GM10266 (cell line): ENCODE results near the gene FUBP3.

Experiments
- DNase-seq: peaks from one replicate; pipeline ENCODE4 v3.0.0; 2012; ENCODE audit errors: extremely low spot score
- TF ChIP-seq, protein P1 (sequence below): IDR thresholded peaks from 2 replicates; pipeline ENCODE4 v1.5.1; 2012; ENCODE audit warnings: mild to moderate bottlenecking, low read depth; ENCODE audit not compliant: control insufficient read depth, insufficient read depth; ENCODE audit errors: missing control alignments

FUBP3 gene

DNA sequence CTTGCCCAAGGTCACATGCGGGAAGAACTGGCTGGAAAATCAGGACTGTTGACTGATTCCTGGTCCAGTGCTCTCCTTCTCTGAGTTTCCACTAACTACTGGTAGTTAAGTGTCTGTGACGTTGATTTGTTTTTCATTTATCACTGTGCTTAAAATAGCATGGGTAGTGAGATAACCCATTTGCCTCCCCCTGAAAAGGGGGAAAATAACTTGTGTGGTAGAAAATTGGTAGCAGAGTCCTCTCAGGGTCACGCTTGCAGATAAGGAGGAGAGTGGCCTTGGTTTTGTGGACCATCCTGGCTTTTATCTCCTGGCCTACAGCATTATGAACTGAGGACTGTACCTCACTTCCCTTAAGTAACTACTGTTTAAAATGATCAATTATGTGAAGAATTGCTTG lies 10.9 kb downstream of the FUBP3 start:
- TF ChIP-seq, protein P1, sequence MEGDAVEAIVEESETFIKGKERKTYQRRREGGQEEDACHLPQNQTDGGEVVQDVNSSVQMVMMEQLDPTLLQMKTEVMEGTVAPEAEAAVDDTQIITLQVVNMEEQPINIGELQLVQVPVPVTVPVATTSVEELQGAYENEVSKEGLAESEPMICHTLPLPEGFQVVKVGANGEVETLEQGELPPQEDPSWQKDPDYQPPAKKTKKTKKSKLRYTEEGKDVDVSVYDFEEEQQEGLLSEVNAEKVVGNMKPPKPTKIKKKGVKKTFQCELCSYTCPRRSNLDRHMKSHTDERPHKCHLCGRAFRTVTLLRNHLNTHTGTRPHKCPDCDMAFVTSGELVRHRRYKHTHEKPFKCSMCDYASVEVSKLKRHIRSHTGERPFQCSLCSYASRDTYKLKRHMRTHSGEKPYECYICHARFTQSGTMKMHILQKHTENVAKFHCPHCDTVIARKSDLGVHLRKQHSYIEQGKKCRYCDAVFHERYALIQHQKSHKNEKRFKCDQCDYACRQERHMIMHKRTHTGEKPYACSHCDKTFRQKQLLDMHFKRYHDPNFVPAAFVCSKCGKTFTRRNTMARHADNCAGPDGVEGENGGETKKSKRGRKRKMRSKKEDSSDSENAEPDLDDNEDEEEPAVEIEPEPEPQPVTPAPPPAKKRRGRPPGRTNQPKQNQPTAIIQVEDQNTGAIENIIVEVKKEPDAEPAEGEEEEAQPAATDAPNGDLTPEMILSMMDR: no peak
- DNase-seq: no peak

DNA sequence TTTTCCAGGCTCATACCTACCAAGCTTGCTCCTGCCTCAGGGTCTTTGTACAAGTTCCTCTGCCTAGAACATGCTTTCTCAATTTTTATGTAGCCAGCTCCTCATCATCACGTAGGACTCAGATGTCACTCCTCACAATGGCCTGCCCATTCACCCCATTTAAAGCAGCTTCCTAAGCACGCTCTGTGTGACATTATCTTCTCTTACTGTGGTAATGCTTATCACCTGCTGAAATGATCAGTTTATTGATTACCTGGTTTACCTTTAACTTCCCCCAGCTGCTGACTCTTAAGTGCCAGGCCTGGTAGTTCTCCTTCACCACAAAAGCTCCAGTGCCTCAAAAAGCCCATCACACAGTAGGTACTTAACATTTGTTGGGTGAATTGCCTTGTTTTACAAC lies 13.6 kb downstream of the FUBP3 start:
- no peak for DNase-seq
- TF ChIP-seq, protein P1: no peak

GRCh38 chr9:130597228-130597627 lies 17.9 kb downstream of the FUBP3 start:
- no peak for DNase-seq
- TF ChIP-seq, protein P1: no peak

DNA sequence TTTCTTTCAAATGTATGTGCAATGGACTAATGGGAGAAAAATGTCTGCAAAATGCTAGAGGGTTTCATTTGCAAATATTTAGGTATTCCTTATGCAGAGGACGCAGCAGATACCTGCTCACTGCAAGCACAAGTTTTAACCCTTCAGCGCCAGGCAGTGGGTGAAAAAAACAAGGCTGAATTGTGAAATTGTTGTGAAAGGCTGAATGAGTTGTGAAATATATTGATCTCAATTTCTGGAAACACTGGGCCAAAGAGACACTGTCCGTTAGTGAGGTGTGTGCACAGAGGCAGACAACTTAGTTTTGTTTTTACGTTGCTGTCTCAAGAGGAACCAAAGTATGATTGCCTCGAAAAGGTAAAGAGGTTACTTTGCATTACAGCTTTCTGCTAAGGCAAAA lies 18.8 kb downstream of the FUBP3 start:
- DNase-seq: no peak
- TF ChIP-seq, protein P1: no peak

GRCh38 chr9:130599625-130600024 lies 20.2 kb downstream of the FUBP3 start:
- TF ChIP-seq, protein P1: no peak

GRCh38 chr9:130601100-130601499 lies 21.7 kb downstream of the FUBP3 start:
- TF ChIP-seq, protein P1: no peak
- DNase-seq: no peak

More at GRCh38 chr9:130599625-130600024, 20.2 kb downstream of the FUBP3 start:
- no peak for DNase-seq

DNA sequence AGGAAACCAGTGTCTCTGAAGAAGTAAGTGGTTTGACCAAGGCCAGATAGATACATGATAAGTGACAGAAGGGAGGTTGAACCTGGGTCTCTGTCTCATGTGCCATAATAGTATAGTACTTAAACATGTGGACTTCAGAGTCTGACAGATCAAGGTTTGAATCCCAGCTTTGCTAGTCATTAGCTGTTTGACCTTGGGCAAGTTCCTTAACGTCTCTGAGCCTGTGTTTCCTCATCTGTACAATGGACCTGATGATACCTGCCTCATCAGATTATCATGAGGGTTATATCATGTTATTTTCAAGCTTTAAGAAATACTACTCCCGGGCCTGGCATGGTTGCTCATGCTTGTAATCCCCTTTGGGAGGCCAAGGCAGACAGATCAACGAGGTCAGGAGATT lies 24.9 kb downstream of the FUBP3 start:
- no peak for DNase-seq

More for the DNA sequence above, 24.9 kb downstream of the FUBP3 start:
- TF ChIP-seq, protein P1: no peak
